Hepatocyte (in vitro differentiated cells): ENCODE results near the gene SDC3.

Experiments used
- CTCF ChIP-seq: fragments of 200-600 bp; sonication (generic); IDR thresholded peaks from 2 replicates; pipeline ENCODE4 v1.5.1; 2016; ENCODE audit warnings: antibody characterized with exemption, mild to moderate bottlenecking; ENCODE audit not compliant: poor library complexity
- EZH2 ChIP-seq: fragments of 200-600 bp; sonication (generic); IDR thresholded peaks from 2 replicates; pipeline ENCODE4 v1.6.1; 2016; ENCODE audit warnings: antibody characterized with exemption, mild to moderate bottlenecking, borderline replicate concordance
- EZH2phosphoT487 ChIP-seq: fragments of 200-600 bp; sonication (generic); IDR thresholded peaks from one replicate; pipeline ENCODE4 v1.6.1; 2018; ENCODE audit warnings: antibody characterized with exemption, mild to moderate bottlenecking, low read depth, moderate library complexity; ENCODE audit not compliant: unreplicated experiment, severe bottlenecking

GRCh38 chr1:30876451-30877204, 31.9 kb downstream of the SDC3 start:
- TF ChIP-seq CTCF = no peak
- no peak for TF ChIP-seq EZH2
- TF ChIP-seq EZH2phosphoT487 = no peak
